Loucy (cell line): ENCODE measurements around the gene MAP3K15.

Experiments
- EZH2phosphoT487 ChIP-seq: fragments of 200-600 bp; IDR thresholded peaks from 2 replicates; pipeline ENCODE4 v1.6.1; 2018; ENCODE audit warnings: antibody characterized with exemption, mild to moderate bottlenecking, moderate library complexity, borderline replicate concordance
- TF ChIP-seq, protein P1 (sequence below): fragments of 200-600 bp; sonication (generic); conservative IDR thresholded peaks from 2 replicates; pipeline ENCODE4 v1.5.1; 2014; ENCODE audit warnings: mild to moderate bottlenecking, antibody characterized with exemption, low read length

DNA sequence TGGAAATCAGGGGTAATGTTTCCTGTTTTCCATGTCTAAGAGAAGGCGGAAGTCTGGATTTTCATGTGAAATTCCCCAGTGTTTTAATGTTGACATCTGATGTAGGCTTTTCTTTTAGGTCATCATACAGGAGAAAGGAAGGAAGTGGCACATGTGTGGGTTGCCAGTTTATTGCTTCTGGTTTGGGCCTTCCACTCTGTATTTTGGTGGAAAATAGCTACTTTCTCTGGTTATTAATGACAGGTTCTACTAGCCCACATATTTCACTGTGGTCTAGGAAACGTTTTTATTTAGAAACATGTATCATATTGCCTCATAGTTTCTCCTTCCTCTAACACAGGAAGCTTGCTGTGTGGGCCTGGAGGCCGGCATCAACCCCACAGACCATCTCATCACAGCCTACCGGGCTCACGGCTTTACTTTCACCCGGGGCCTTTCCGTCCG is 164.3 kb downstream of the MAP3K15 start:
- TF ChIP-seq, protein P1, sequence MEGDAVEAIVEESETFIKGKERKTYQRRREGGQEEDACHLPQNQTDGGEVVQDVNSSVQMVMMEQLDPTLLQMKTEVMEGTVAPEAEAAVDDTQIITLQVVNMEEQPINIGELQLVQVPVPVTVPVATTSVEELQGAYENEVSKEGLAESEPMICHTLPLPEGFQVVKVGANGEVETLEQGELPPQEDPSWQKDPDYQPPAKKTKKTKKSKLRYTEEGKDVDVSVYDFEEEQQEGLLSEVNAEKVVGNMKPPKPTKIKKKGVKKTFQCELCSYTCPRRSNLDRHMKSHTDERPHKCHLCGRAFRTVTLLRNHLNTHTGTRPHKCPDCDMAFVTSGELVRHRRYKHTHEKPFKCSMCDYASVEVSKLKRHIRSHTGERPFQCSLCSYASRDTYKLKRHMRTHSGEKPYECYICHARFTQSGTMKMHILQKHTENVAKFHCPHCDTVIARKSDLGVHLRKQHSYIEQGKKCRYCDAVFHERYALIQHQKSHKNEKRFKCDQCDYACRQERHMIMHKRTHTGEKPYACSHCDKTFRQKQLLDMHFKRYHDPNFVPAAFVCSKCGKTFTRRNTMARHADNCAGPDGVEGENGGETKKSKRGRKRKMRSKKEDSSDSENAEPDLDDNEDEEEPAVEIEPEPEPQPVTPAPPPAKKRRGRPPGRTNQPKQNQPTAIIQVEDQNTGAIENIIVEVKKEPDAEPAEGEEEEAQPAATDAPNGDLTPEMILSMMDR, result no peak
- TF ChIP-seq EZH2phosphoT487, result no peak
